HG03097 (cell line): ENCODE measurements around the gene TCEA2.

ENCODE experiments used
- ATAC-seq: cut with Tn5 transposase; IDR thresholded peaks from one replicate; pipeline ENCODE4 v1.9.1; 2021; ENCODE audit not compliant: unreplicated experiment, low FRiP score

The TCEA2 gene

GRCh38 chr20:64035066-64035932 lies 27.7 kb upstream of the TCEA2 start:
- no peak for ATAC-seq

DNA sequence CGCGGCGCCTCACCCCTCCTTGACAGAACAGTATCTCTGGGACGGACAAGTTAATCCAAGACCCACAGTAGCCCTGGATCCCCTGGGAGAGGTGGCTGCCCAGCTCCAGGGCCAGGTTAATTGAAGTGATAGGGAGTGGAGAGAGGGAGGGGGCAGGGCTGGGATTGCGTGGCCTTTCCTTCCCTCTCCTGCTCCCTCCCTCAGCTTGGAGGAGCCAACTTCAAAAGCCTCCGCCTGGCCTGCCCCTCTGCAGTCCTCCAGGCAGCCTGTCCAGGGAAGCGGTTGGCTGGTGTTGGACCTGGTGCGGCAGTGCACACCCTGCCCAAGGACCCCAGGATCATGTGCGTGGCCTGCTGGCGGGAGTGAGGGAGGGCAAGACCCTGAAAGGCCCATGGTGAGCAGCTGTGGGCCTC lies 27.1 kb upstream of the TCEA2 start, which contains the start of gene C20orf204:
TSS of gene C20orf204 (plus strand) at position 250 of the 413 bp plus-strand sequence. CDS start at position 392, 142 bp downstream.
- no peak for ATAC-seq

- no peak for ATAC-seq
These were observed 26.4 kb upstream of the TCEA2 start for GRCh38 chr20:64036346-64037198.

GRCh38 chr20:64037199-64037497 lies 25.9 kb upstream of the TCEA2 start:
- ATAC-seq, result no peak

- no peak for ATAC-seq
These were observed 25.3 kb upstream of the TCEA2 start for GRCh38 chr20:64037498-64038213.

DNA sequence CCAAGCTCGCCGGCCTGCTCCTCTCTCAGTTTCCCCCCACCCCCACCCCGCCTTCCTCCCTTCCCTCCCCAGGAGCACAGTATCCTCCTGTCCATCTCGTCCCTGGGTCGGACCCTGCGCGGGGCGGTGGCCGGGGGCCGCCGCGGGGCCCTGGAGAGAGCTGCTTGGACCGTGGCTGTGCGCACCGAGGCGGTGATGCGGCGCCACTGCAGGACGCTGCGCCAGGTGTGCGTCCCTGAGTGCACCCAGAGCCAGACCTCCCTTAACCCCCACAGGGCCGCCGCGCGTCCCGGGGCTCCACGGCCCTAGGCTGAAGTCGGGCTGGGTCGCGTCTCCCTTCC lies 24.8 kb upstream of the TCEA2 start:
- ATAC-seq, result peak; percentile 29

GRCh38 chr20:64038565-64039292 lies 24.3 kb upstream of the TCEA2 start:
- peak; percentile 38 for ATAC-seq

- ATAC-seq, result no peak
These were observed 23.5 kb upstream of the TCEA2 start for GRCh38 chr20:64039293-64040160.

DNA sequence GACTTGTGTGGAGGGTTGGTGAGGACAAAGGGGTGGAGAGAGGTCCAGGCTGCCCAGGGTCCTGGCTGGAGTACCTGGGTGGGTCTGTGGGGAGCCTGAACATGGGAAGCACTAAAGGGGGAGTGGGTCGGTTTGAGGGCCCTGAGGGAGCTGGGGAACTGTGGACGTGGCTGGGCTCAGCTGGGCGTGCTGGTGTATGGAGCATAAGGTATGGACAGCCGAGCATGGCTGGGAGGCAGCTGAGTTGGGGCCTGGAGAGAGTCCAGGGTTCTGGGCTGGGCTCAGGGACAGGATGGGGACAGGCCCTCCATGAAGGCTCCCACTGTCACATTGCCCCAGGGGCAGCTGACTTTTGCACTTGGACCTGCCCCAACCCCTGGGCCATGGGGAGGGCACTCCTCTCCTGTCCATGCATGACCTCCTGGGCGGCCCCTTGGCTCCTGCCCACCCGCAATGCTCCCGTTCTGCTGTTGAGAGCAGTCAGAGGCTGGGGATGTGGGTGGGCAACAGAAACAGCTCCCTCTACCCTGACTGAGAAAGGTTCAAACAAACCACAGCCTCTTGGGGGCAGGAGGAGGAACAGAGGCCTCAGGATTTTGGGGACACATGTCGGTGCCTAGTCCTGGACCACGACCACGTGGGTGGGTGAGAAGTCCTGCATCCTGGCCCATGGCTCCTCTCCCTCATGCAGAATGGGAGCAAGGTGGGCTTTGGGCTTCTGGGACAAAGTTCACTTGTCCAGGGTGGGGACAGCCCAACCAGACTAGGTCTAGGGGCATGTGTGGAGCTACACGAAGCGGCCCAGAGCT lies 22.6 kb upstream of the TCEA2 start:
- no peak for ATAC-seq

- no peak for ATAC-seq
These were observed 21.8 kb upstream of the TCEA2 start for GRCh38 chr20:64041040-64041780.

DNA sequence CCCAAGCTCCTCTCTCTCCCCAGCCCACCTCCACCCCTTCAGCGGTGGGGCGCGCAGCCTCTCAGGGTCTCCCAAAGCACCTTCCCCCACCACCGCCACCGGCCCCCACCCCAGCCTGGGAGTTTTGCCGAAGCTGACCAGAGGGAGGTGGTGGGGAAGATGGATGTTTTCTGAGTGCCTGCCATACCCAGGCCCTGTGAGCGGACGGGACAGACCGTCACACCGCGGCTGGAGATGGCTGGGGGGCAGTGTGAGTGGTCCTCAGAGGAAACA lies 21.3 kb upstream of the TCEA2 start:
- ATAC-seq, result no peak

- no peak for ATAC-seq
These were observed 20.8 kb upstream of the TCEA2 start for GRCh38 chr20:64042054-64042781.

DNA sequence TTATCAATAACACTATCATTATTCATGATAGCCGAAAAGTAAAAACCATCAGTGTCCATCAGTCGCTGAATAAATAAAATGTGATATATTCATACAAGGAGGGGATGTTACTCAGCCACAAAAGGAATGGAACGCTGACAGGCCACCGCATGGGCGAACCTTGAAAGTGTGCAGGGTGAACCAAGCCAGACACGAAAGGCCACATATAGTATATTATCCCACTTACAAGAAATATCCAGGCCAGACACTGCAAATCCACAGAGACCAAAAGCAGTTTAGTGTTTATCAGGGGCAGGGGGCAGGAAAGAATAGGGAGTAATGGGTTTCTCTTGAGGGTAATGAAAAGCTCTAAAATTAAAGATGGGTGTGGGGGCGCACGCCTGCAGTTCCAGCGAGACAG lies 19.2 kb upstream of the TCEA2 start:
- no peak for ATAC-seq

DNA sequence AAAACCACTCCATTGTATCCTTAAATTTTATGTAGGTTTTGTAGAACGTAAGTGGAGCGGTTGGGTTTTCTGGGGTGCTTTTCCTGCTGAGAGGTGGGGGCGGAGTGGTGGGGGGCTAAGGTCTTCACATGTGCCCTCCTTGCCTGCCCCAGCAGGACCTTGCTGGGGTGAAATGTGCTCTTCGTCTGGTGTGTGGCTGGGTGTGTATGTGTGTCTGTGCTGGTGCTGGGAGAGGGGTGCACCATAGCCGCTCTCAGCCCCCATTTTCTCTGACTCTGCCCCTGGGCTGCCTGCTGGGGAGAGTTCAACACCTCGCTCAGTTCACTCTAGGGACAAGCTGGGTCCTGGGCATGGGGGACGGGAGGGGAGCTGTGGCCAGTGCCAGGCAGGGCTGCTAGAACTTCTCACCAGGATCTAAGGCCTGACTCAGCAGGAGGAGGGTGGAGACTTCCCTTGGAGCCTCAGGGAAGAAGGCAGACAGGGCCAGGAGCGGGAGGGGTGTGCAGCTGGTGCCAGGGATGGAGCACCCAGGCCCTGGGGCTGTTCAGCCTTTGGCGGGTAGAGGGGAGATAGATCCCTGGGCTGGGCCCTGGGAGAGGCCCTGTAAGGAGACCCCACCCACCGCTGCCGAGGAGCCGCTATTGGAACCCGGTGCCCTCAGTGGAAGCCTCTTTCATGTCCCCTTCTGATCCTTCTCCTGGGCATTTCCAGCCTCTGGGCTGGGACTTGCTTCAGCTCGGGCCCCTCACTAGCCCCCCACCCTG lies 18.3 kb upstream of the TCEA2 start:
- ATAC-seq, result no peak

DNA sequence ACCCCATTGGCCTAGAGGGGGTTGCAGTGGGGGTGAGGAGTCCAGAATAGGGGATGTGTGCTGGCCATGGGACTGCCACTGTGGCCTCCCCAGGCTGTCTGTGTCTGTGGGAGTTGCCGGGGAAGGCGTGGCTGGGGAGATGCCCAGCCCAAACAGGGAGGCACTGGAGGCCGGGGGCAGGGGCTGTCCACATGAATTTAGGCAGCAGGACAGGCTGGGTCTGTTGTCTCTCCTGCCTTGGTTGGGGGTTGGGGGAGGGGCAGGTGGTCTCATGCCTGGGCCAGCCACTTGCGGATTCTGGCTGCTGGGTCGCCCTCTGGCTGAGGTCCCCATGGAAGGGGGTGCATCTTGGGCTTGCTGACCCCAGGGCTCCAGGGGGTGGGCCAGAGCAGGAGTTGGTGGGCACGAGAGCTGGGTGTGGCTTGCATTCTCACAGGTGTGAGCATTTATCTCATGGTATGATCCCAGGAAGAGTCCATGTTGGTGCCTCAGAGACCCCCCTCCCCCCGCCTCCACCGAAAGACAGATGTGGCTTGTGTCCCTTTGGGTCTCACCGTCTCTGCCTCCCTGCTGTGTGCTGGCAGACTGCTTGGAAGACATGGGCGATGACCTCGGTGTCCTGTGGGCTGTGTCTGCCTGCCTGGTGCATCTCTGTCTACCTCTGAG lies 17.5 kb upstream of the TCEA2 start:
- ATAC-seq, result no peak

GRCh38 chr20:64047046-64047389 lies 16.0 kb upstream of the TCEA2 start:
- no peak for ATAC-seq
